SK-N-SH treated with all-trans-retinoic acid at 6 μM for 48 hours (cell line): ENCODE results near the gene RPS6KC1.

Experiments used
- ARNTL ChIP-seq: fragments of 450-650 bp; formaldehyde crosslinking; IDR thresholded peaks from 2 replicates; pipeline ENCODE4 v1.5.0; 2020; ENCODE audit warnings: low read depth, mild to moderate bottlenecking, moderate library complexity, borderline replicate concordance
- CSDC2 ChIP-seq: fragments of 250-450 bp; sonication (Bioruptor Pico); IDR thresholded peaks from 2 replicates; pipeline ENCODE4 v1.5.0; 2020; ENCODE audit warnings: mild to moderate bottlenecking, moderate library complexity
- ESRRG ChIP-seq: fragments of 250-450 bp; sonication (Bioruptor Pico); IDR thresholded peaks from 2 replicates; pipeline ENCODE4 v1.6.1; 2021; ENCODE audit warnings: mild to moderate bottlenecking
- PATZ1 ChIP-seq: fragments of 250-450 bp; sonication (Bioruptor Pico); IDR thresholded peaks from 2 replicates; pipeline ENCODE4 v1.8.0; 2020; ENCODE audit warnings: mild to moderate bottlenecking, moderate library complexity, borderline replicate concordance
- POU6F1 ChIP-seq: fragments of 250-450 bp; sonication (Bioruptor Pico); IDR thresholded peaks from 2 replicates; pipeline ENCODE4 v1.8.0; 2021; ENCODE audit warnings: low read depth, mild to moderate bottlenecking, moderate library complexity, borderline replicate concordance
- ZFP3 ChIP-seq: fragments of 250-450 bp; sonication (Bioruptor Pico); IDR thresholded peaks from 2 replicates; pipeline ENCODE4 v1.5.0; 2020; ENCODE audit warnings: mild to moderate bottlenecking, moderate library complexity
- ZFP30 ChIP-seq: fragments of 450-650 bp; formaldehyde crosslinking; IDR thresholded peaks from 2 replicates; pipeline ENCODE4 v1.5.0; 2022; ENCODE audit warnings: mild to moderate bottlenecking, moderate library complexity

- no peak for TF ChIP-seq ESRRG (CRISPR knock-in tag)
- no peak for TF ChIP-seq ZFP3 (CRISPR knock-in tag)
- TF ChIP-seq ARNTL (CRISPR knock-in tag): no peak
- TF ChIP-seq PATZ1 (CRISPR knock-in tag): no peak
- TF ChIP-seq ZFP30: no peak
- TF ChIP-seq POU6F1 (CRISPR knock-in tag): no peak
- TF ChIP-seq CSDC2 (CRISPR knock-in tag): no peak
Observed at GRCh38 chr1:213019450-213019849, 31.6 kb upstream of the RPS6KC1 start.
